RPMI7951 (cell line): Measurements from ENCODE around the gene SERPINA1. TPM values are rescaled to one million over a fixed set of nuclear protein-coding genes. Genes with fewer than 3 reads are reported as not detected.

Source experiments
- total RNA-seq: library from RNA; depleted of rRNA; stranded (reverse); fragments of >200 nt; shearing (Covaris generic); gene quantifications from 2 replicates; pipeline ENCODE4 v1.2.3, GENCODE V29; 2014; rRNA removed

SERPINA1 gene
- total RNA-seq, 1 experiment from 2014 or later: 0.12 TPM

Other genes starting within 250 kb of the SERPINA1 start
- 0.36 and 0.39 TPM in 2 replicates for gene PPP4R4, start 214.3 kb downstream of the SERPINA1 start, total RNA-seq
- not detected in 2 replicates for gene SERPINA10, start 95.3 kb downstream of the SERPINA1 start, total RNA-seq
- 1.4 and 2.1 TPM in 2 replicates for gene SERPINA6, start 65.3 kb downstream of the SERPINA1 start, total RNA-seq
- gene SERPINA2, start 21.9 kb downstream of the SERPINA1 start, total RNA-seq: not detected in 2 replicates
- not detected in 2 replicates for gene SERPINA11, start 64.2 kb upstream of the SERPINA1 start, total RNA-seq
- gene SERPINA9, start 87.6 kb upstream of the SERPINA1 start, total RNA-seq: not detected in 2 replicates
- gene SERPINA12, start 120.9 kb upstream of the SERPINA1 start, total RNA-seq: not detected in 2 replicates
- gene SERPINA4, start 172.8 kb upstream of the SERPINA1 start, total RNA-seq: not detected in 2 replicates
- 0.49 and 2.9 TPM in 2 replicates for gene SERPINA5, start 192.8 kb upstream of the SERPINA1 start, total RNA-seq
- gene SERPINA3, start 223.8 kb upstream of the SERPINA1 start, total RNA-seq: 0.96 and 1.5 TPM in 2 replicates